Activated T-cell treated with anti-CD3 and anti-CD28 coated beads, Interleukin-2, amount 50 U/mL, for 1 hour (primary cell): ENCODE data around the gene ZDHHC11.
"Not testable (repeated sequence)": the region's sequence is repeated elsewhere in the genome, so short reads cannot be mapped to it uniquely, and the experiment has no call there.

ENCODE experiments used
- DNase-seq: peaks from one replicate; pipeline ENCODE4 v3.0.0-alpha.2; 2020

The ZDHHC11 gene

GRCh38 chr5:850511-851006 lies at the start of gene ZDHHC11:
ZDHHC11 (minus strand) TSS chr5:850986; CDS start chr5:850602, 384 bp downstream.
- DNase-seq: peak; percentile 2

GRCh38 chr5:893711-894110 lies 42.9 kb upstream of the ZDHHC11 start:
- DNase-seq: no peak

GRCh38 chr5:893137-893506 lies 42.3 kb upstream of the ZDHHC11 start:
- no peak for DNase-seq

- peak; percentile 86 for DNase-seq
Measured at GRCh38 chr5:892394-893136, 41.8 kb upstream of the ZDHHC11 start, which contains the start of the genes BRD9 and TRIP13. BRD9 (minus strand) TSS chr5:892801; CDS start chr5:892657, 144 bp downstream. TRIP13 (plus strand) TSS chr5:892884; CDS start chr5:892999, 115 bp downstream.

- DNase-seq: no peak
Measured at GRCh38 chr5:891837-892393, 41.1 kb upstream of the ZDHHC11 start.

GRCh38 chr5:891117-891836 lies 40.5 kb upstream of the ZDHHC11 start:
- no peak for DNase-seq

- no peak for DNase-seq
Measured at GRCh38 chr5:889075-889710, 38.4 kb upstream of the ZDHHC11 start.

- no peak for DNase-seq
Measured at GRCh38 chr5:888638-889035, 37.9 kb upstream of the ZDHHC11 start.

GRCh38 chr5:887947-888637 lies 37.3 kb upstream of the ZDHHC11 start:
- DNase-seq: no peak

- no peak for DNase-seq
Measured at GRCh38 chr5:886716-887325, 36.0 kb upstream of the ZDHHC11 start.

GRCh38 chr5:886036-886435 lies 35.2 kb upstream of the ZDHHC11 start:
- DNase-seq: no peak

- DNase-seq: no peak
Measured at GRCh38 chr5:885529-885928, 34.7 kb upstream of the ZDHHC11 start.

GRCh38 chr5:885127-885442 lies 34.3 kb upstream of the ZDHHC11 start:
- DNase-seq: no peak

GRCh38 chr5:884345-885126 lies 33.8 kb upstream of the ZDHHC11 start:
- DNase-seq: no peak

- no peak for DNase-seq
Measured at GRCh38 chr5:883475-884181, 32.8 kb upstream of the ZDHHC11 start.

GRCh38 chr5:882253-883183 lies 31.7 kb upstream of the ZDHHC11 start:
- no peak for DNase-seq

- DNase-seq: no peak
Measured at GRCh38 chr5:881551-881935, 30.8 kb upstream of the ZDHHC11 start.

GRCh38 chr5:880816-881550 lies 30.2 kb upstream of the ZDHHC11 start:
- no peak for DNase-seq

- not testable (repeated sequence) for DNase-seq
Measured at GRCh38 chr5:878677-879076, 27.9 kb upstream of the ZDHHC11 start.
